H1 (cell line): ENCODE measurements around the gene ZNF148. TPM values are rescaled to one million over a fixed set of nuclear protein-coding genes. Genes with fewer than 3 reads are reported as not detected.

Experiments
- CTCF ChIA-PET: fragments of 300-600 bp; sonication (Branson Sonifier 250); formaldehyde crosslinking; loops from one replicate; lab custom pipeline; 2021; ENCODE audit not compliant: partially characterized antibody; lab: Charles Lee
- POLR2A ChIA-PET: fragments of 300-600 bp; sonication (Branson Sonifier 250); formaldehyde crosslinking; loops from one replicate; lab custom pipeline; 2021; ENCODE audit warnings: inconsistent platforms; ENCODE audit not compliant: partially characterized antibody; lab: Charles Lee
- DNase-seq, 2 experiments: peaks; one replicate each; pipeline versions ENCODE4 v3.0.0 to v3.0.0-alpha.2; 2010 to 2022; ENCODE audit warnings: low spot score in 2 of 2, low read depth in 1 of 2, mixed read lengths in 1 of 2
- FAIRE-seq: peaks from 2 replicates; lab custom pipeline; 2011; peaks lifted over from hg19 to GRCh38; lab: Jason Lieb, UNC
- H2AFZ ChIP-seq: 2 replicates; pipeline ENCODE4 v1.8.1; 2012; ENCODE audit warnings: low read length, inconsistent platforms
- H2AK5ac ChIP-seq: 2 replicates; pipeline ENCODE4 v1.6.1; 2013; ENCODE audit warnings: low read depth, low read length
- H2BK120ac ChIP-seq: replicated peaks from 2 replicates; pipeline ENCODE3; 2013; ENCODE audit warnings: low read depth, low read length, inconsistent platforms
- H2BK12ac ChIP-seq: 2 replicates; pipeline ENCODE4 v1.6.1; 2013; ENCODE audit warnings: low read depth, low read length
- H2BK15ac ChIP-seq: 2 replicates; pipeline ENCODE4 v1.6.1; 2013; ENCODE audit warnings: low read length
- H2BK20ac ChIP-seq: 2 replicates; pipeline ENCODE4 v1.6.1; 2013; ENCODE audit warnings: low read length
- H2BK5ac ChIP-seq: 2 replicates; pipeline ENCODE4 v1.6.1; 2013; ENCODE audit warnings: low read depth, low read length
- H3K14ac ChIP-seq: 2 replicates; pipeline ENCODE4 v1.6.1; 2013; ENCODE audit warnings: inconsistent platforms; ENCODE audit not compliant: insufficient read length
- H3K18ac ChIP-seq: 2 replicates; pipeline ENCODE4 v1.6.1; 2013; ENCODE audit warnings: low read length; ENCODE audit errors: extremely low read depth
- H3K23ac ChIP-seq: 2 replicates; pipeline ENCODE4 v1.6.1; 2013; ENCODE audit warnings: inconsistent platforms; ENCODE audit not compliant: insufficient read length
- H3K23me2 ChIP-seq: 2 replicates; pipeline ENCODE4 v1.6.1; 2013; ENCODE audit warnings: low read depth, low read length
- H3K27ac ChIP-seq: 2 replicates; pipeline ENCODE4 v1.6.1; 2011; ENCODE audit warnings: low read depth, low read length, inconsistent platforms
- H3K27me3 ChIP-seq, 4 experiments: replicated peaks in 1 of 4; 1 replicate in 1 of 4; 2 replicates in 3 of 4; pipeline versions ENCODE4 v1.6.1 to v1.8.1; 2011 to 2013; ENCODE audit warnings: low read length in 3 of 4, mild to moderate bottlenecking in 3 of 4, inconsistent platforms in 2 of 4, mixed read lengths in 2 of 4, moderate library complexity in 1 of 4; ENCODE audit not compliant: control insufficient read depth in 3 of 4, insufficient read depth in 3 of 4; ENCODE audit errors: extremely low read depth in 1 of 4
- H3K36me3 ChIP-seq, 4 experiments: 2 replicates each; pipeline versions ENCODE4 v1.6.1 to v1.8.1; 2011 to 2013; ENCODE audit warnings: mild to moderate bottlenecking in 4 of 4, low read length in 3 of 4, moderate library complexity in 2 of 4, control low read depth in 1 of 4, inconsistent platforms in 1 of 4; ENCODE audit not compliant: insufficient read depth in 4 of 4, control insufficient read depth in 2 of 4
- H3K4ac ChIP-seq: replicated peaks from 2 replicates; pipeline ENCODE3; 2013; ENCODE audit warnings: low read length, low read depth, mixed read lengths, inconsistent platforms; ENCODE audit not compliant: insufficient read length
- H3K4me1 ChIP-seq, 4 experiments: replicated peaks in 1 of 4; 1 replicate in 1 of 4; 2 replicates in 3 of 4; pipeline versions ENCODE4 v1.6.1 to v1.8.1; 2011 to 2013; ENCODE audit warnings: low read length in 3 of 4, inconsistent platforms in 2 of 4, mixed read lengths in 1 of 4; ENCODE audit not compliant: insufficient read depth in 4 of 4, control insufficient read depth in 3 of 4
- H3K4me2 ChIP-seq, 2 experiments: 2 replicates each; pipeline versions ENCODE4 v1.6.1 to v1.8.1; 2011 to 2013; ENCODE audit warnings: low read depth in 2 of 2, low read length in 2 of 2, control low read depth in 1 of 2, inconsistent platforms in 1 of 2, mild to moderate bottlenecking in 1 of 2; ENCODE audit not compliant: insufficient read depth in 1 of 2
- H3K4me3 ChIP-seq, 4 experiments: fragments of 200-600, 300-600 bp in 1 of 4; sonication (generic), shearing (Covaris generic), sonication (Bioruptor Twin) in 1 of 4; 2 replicates each; pipeline versions ENCODE4 v1.5.1 to v1.8.1; 2011 to 2016; ENCODE audit warnings: low read length in 4 of 4, low read depth in 3 of 4, control low read depth in 2 of 4, inconsistent platforms in 2 of 4, mild to moderate bottlenecking in 2 of 4, mixed read lengths in 1 of 4, moderate library complexity in 1 of 4; ENCODE audit not compliant: insufficient read depth in 2 of 4; ENCODE audit errors: extremely low read depth in 1 of 4
- H3K56ac ChIP-seq: replicated peaks from 2 replicates; pipeline ENCODE3; 2013; ENCODE audit warnings: low read depth, mild to moderate bottlenecking, mixed read lengths, low read length, inconsistent platforms; ENCODE audit not compliant: insufficient read length
- H3K79me1 ChIP-seq: 2 replicates; pipeline ENCODE4 v1.6.1; 2013; ENCODE audit warnings: low read depth, low read length, control low read depth
- H3K79me2 ChIP-seq, 2 experiments: 2 replicates each; pipeline versions ENCODE4 v1.6.1 to v1.8.1; 2012 to 2013; ENCODE audit warnings: low read length in 2 of 2, mild to moderate bottlenecking in 2 of 2, inconsistent platforms in 1 of 2; ENCODE audit not compliant: insufficient read depth in 2 of 2, control insufficient read depth in 1 of 2
- H3K9ac ChIP-seq, 4 experiments: replicated peaks in 1 of 4; 1 replicate in 1 of 4; 2 replicates in 3 of 4; pipeline versions ENCODE4 v1.6.1 to v1.8.1; 2011 to 2013; ENCODE audit warnings: low read depth in 3 of 4, low read length in 3 of 4, control low read depth in 2 of 4, mild to moderate bottlenecking in 2 of 4, moderate library complexity in 2 of 4, inconsistent platforms in 1 of 4; ENCODE audit errors: extremely low read depth in 1 of 4
- H3K9me3 ChIP-seq, 2 experiments: 2 replicates each; pipeline versions ENCODE4 v1.6.1 to v1.8.1; 2012 to 2013; ENCODE audit warnings: mild to moderate bottlenecking in 2 of 2, moderate library complexity in 2 of 2, control low read depth in 1 of 2, inconsistent platforms in 1 of 2, low read depth in 1 of 2, low read length in 1 of 2, mixed read lengths in 1 of 2; ENCODE audit not compliant: insufficient read depth in 2 of 2
- H4K20me1 ChIP-seq, 2 experiments: replicated peaks in 1 of 2; 2 replicates each; pipeline versions ENCODE3 to v1.8.1; 2011 to 2013; ENCODE audit warnings: inconsistent platforms in 2 of 2, low read length in 2 of 2, mild to moderate bottlenecking in 1 of 2; ENCODE audit not compliant: insufficient read depth in 2 of 2, control insufficient read depth in 1 of 2
- H4K5ac ChIP-seq: 2 replicates; pipeline ENCODE4 v1.6.1; 2013; ENCODE audit warnings: low read length, low read depth, mixed read lengths, inconsistent platforms; ENCODE audit not compliant: insufficient read length
- H4K8ac ChIP-seq: 2 replicates; pipeline ENCODE4 v1.8.0; 2013; ENCODE audit warnings: mild to moderate bottlenecking, moderate library complexity, low read length, inconsistent platforms; ENCODE audit not compliant: insufficient read depth; ENCODE audit errors: extremely low read depth
- H4K91ac ChIP-seq: replicated peaks from 2 replicates; pipeline ENCODE3; 2013; ENCODE audit warnings: low read length, mixed read lengths, inconsistent platforms; ENCODE audit not compliant: insufficient read length
- CTBP2 ChIP-seq: IDR thresholded peaks from 2 replicates; pipeline ENCODE4 v1.7.0; 2011; ENCODE audit warnings: borderline replicate concordance, mild to moderate bottlenecking, moderate library complexity, mixed read lengths, low read length; ENCODE audit not compliant: insufficient read depth, insufficient read length
- EZH2 ChIP-seq: fragments of 200-600 bp; sonication (generic); IDR thresholded peaks from 2 replicates; pipeline ENCODE4 v1.7.1; 2012; ENCODE audit warnings: low read depth, mild to moderate bottlenecking, moderate library complexity, low read length, inconsistent platforms; ENCODE audit not compliant: severe bottlenecking
- FOSL1 ChIP-seq: IDR thresholded peaks from 2 replicates; pipeline ENCODE4 v1.6.1; 2011; ENCODE audit warnings: mild to moderate bottlenecking, low read depth, low read length, moderate library complexity; ENCODE audit not compliant: insufficient read depth
- HDAC2 ChIP-seq, 2 experiments: fragments of 300-600 bp in 1 of 2; sonication (generic) in 1 of 2; IDR thresholded peaks; 2 replicates each; pipeline ENCODE4 v1.6.1; 2011 to 2012; ENCODE audit warnings: low read depth in 2 of 2, low read length in 2 of 2, mild to moderate bottlenecking in 2 of 2, moderate library complexity in 2 of 2, borderline replicate concordance in 1 of 2, inconsistent platforms in 1 of 2
- HDAC6 ChIP-seq: IDR thresholded peaks from one replicate; pipeline ENCODE4 v1.7.1; 2012; ENCODE audit warnings: low read depth, mild to moderate bottlenecking, inconsistent platforms, low read length, moderate library complexity
- JUN ChIP-seq: IDR thresholded peaks from 2 replicates; pipeline ENCODE4 v1.6.1; 2011; ENCODE audit warnings: low read depth, mild to moderate bottlenecking, improper control_type of control experiment, low read length
- JUND ChIP-seq: IDR thresholded peaks from 2 replicates; pipeline ENCODE4 v1.6.1; 2011; ENCODE audit warnings: mild to moderate bottlenecking, improper control_type of control experiment, low read length
- KDM4A ChIP-seq: IDR thresholded peaks from one replicate; pipeline ENCODE4 v1.7.1; 2012; ENCODE audit warnings: low read depth, mild to moderate bottlenecking, moderate library complexity, low read length, inconsistent platforms; ENCODE audit not compliant: severe bottlenecking
- POLR2A ChIP-seq, 2 experiments: IDR thresholded peaks; 1 replicate in 1 of 2; 2 replicates in 1 of 2; pipeline ENCODE4 v1.6.1; 2011; ENCODE audit warnings: low read depth in 2 of 2, low read length in 2 of 2, mild to moderate bottlenecking in 2 of 2; ENCODE audit errors: control extremely low read depth in 1 of 2
- POLR2AphosphoS5 ChIP-seq: IDR thresholded peaks from 2 replicates; pipeline ENCODE4 v1.6.1; 2011; ENCODE audit warnings: low read depth, low read length
- RFX5 ChIP-seq: IDR thresholded peaks from 2 replicates; pipeline ENCODE4 v1.6.1; 2011; ENCODE audit warnings: low read depth, low read length, improper control_type of control experiment, borderline replicate concordance
- SP1 ChIP-seq: IDR thresholded peaks from 2 replicates; pipeline ENCODE4 v1.6.1; 2011; ENCODE audit warnings: low read depth, low read length
- SRF ChIP-seq: IDR thresholded peaks from 2 replicates; pipeline ENCODE4 v1.6.1; 2011; ENCODE audit warnings: mild to moderate bottlenecking, low read depth, low read length, moderate library complexity
- TBP ChIP-seq: IDR thresholded peaks from 2 replicates; pipeline ENCODE4 v1.6.1; 2011; ENCODE audit warnings: low read depth, low read length, improper control_type of control experiment
- TCF12 ChIP-seq: IDR thresholded peaks from 2 replicates; pipeline ENCODE4 v1.6.1; 2011; ENCODE audit warnings: low read depth, mild to moderate bottlenecking, low read length
- WGBS, 2 experiments: shearing (Covaris generic) in 1 of 2; methylation state at CpG; one replicate each; pipeline versions ENCODE4 v1.1.6 to v1.1.7; 2013 to 2015; ENCODE audit warnings: low lambda C conversion rate in 2 of 2, mixed read lengths in 2 of 2, inconsistent platforms in 1 of 2, low coverage in 1 of 2, missing lambda C conversion rate in 1 of 2; ENCODE audit not compliant: insufficient replicate concordance in 2 of 2, insufficient coverage in 1 of 2, insufficient read length in 1 of 2; ENCODE audit errors: extremely low coverage in 1 of 2, missing lambda C conversion rate in 1 of 2; 5-methylcytosine and 5-hydroxymethylcytosine counted together
- polyA plus RNA-seq, 7 experiments: library from polyadenylated mRNA; depleted of rRNA in 3 of 7; stranded (reverse) in 5 of 7; unstranded in 2 of 7; fragments of >200 nt in 5 of 7; fragments of 200-250 nt in 2 of 7; gene quantifications; 1 replicate in 5 of 7; 2 replicates in 1 of 7; 4 replicates in 1 of 7; pipeline versions ENCODE4 v1.2.1 to v1.2.3, GENCODE V29; 2011 to 2013; ENCODE audit warnings: missing spikeins in 2 of 7, mixed read lengths in 2 of 7
- total RNA-seq: library from RNA; stranded (reverse); fragmentation: NEBNext Ultra II Directional; extraction: Animal tissue kit (Norgen Biotek cat#: 25700); gene quantifications from 2 replicates; pipeline ENCODE4 v1.2.1, GENCODE V29; 2021

The ZNF148 gene
- total and polyA plus RNA-seq, 2 of the 8 experiments (the other 6 are each of a cell fraction or from before 2014, with no cell fraction given) = 3.7 to 22.6 TPM

DNA sequence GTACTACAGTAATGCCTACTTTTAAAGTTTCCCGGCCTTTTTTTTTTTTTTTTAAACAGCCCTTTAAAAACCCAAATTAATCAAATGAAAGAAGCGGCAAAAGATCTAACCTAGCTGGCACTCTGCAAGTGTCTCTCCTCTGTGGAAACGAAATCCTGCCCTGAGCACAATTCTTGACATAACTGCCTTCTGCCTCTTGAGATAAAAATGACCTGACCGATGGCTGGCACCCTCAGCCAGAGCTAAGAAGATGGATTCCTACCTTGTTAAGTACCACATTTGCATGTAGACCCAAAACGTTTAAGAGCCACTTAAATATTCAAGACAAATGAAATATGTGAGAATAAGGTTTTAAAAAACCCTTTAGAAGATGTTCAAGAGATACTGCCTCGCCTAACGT is 146.0 kb downstream of the ZNF148 start:
- WGBS, 2 experiments = 74% methylated on average over 7 of the region's 7 CpGs; no CpG with 5 or more reads in 1 of the 2 experiments
- H4K5ac ChIP-seq = no peak overlapping the region
- FAIRE-seq (no peak), DNase-seq (no peak)
- no peak overlapping the region for H2AK5ac ChIP-seq
- H3K4me2 ChIP-seq = no peak overlapping the region
- H3K4me3 ChIP-seq = no peak overlapping the region
- H3K79me2 ChIP-seq = no peaks in the 10 kb centered on the region
- no peak overlapping the region for H2BK5ac ChIP-seq
- H3K27ac ChIP-seq = no peak overlapping the region
- peaks cover 0 to 10% (median 6%) of the 10 kb centered on the region in 4 experiments; a peak in 6 of 8 replicates for H3K36me3 ChIP-seq
- no peak overlapping the region for H3K4ac ChIP-seq
- no peak overlapping the region for H3K56ac ChIP-seq
- H2BK12ac ChIP-seq = no peak overlapping the region
- no peak overlapping the region for H3K18ac ChIP-seq
- H2BK20ac ChIP-seq = no peak overlapping the region
- H2BK15ac ChIP-seq = no peak overlapping the region
- H4K8ac ChIP-seq = no peak overlapping the region
- H3K79me1 ChIP-seq = no peaks in the 10 kb centered on the region
- ChIA-PET CTCF (interaction anchor here (1.7 kb wide), 1 partner anchor 9 kb away, joined by 6 read pairs; no protein-coding TSS in a partner anchor), POLR2A (no interaction called here)
- H3K23ac ChIP-seq = no peak overlapping the region
- no peak overlapping the region for H2BK120ac ChIP-seq
- no peak overlapping the region for H3K14ac ChIP-seq
- no peaks in the 10 kb centered on the region for H3K27me3 ChIP-seq
- no peaks in the 10 kb centered on the region for H3K23me2 ChIP-seq
- no peaks in the 10 kb centered on the region for H4K20me1 ChIP-seq
- peaks cover 0 to 2% (median 0%) of the 10 kb centered on the region in 4 experiments; a peak in 2 of 7 replicates for H3K4me1 ChIP-seq
- H4K91ac ChIP-seq = no peak overlapping the region
- H3K9ac ChIP-seq = no peak overlapping the region
- no peaks in the 10 kb centered on the region for H3K9me3 ChIP-seq
- H2AFZ ChIP-seq = no peak overlapping the region
- TF ChIP-seq TBP (no peak), CTBP2 (no peak), SP1 (no peak), JUN (no peak), TCF12 (no peak), FOSL1 (no peak), SRF (no peak), HDAC2 (IDR thresholded peaks at IDR 0.05; ENCODE audit: borderline replicate concordance in 1 of 2, low read depth in 2 of 2, low read length in 2 of 2) (no peak), HDAC6 (no peak), JUND (no peak), POLR2A (IDR thresholded peaks at IDR 0.05; ENCODE audit: control extremely low read depth in 1 of 2, low read depth in 2 of 2, low read length in 2 of 2) (no peak), RFX5 (no peak), KDM4A (no peak), EZH2 (no peak), POLR2AphosphoS5 (no peak)
